Hematopoietic multipotent progenitor cell treated with erythropoietin and hydrocortisone succinate and interleukin-3 and kit ligand, for 4 days (in vitro differentiated cells): ENCODE measurements around the gene CAPN5.
"Not testable (repeated sequence)": the region's sequence is repeated elsewhere in the genome, so short reads cannot be mapped to it uniquely, and the experiment has no call there.

Experiments
- DNase-seq: peaks from one replicate; pipeline ENCODE4 v3.0.0-alpha.2; 2015

The CAPN5 gene

GRCh38 chr11:77044356-77044755 lies 22.4 kb upstream of the CAPN5 start:
- DNase-seq = no peak

- no peak for DNase-seq
These were observed 21.9 kb upstream of the CAPN5 start for GRCh38 chr11:77044886-77045285.

- peak; percentile 59 for DNase-seq
These were observed 20.7 kb upstream of the CAPN5 start for GRCh38 chr11:77046060-77046501.

- DNase-seq = peak; percentile 97
These were observed 19.5 kb upstream of the CAPN5 start for GRCh38 chr11:77047007-77047927.

- not testable (repeated sequence) for DNase-seq
These were observed 18.8 kb upstream of the CAPN5 start for GRCh38 chr11:77047928-77048446.

- no peak for DNase-seq
These were observed 17.7 kb upstream of the CAPN5 start for GRCh38 chr11:77049026-77049425.

- no peak for DNase-seq
These were observed 15.3 kb upstream of the CAPN5 start for GRCh38 chr11:77051511-77051910.

- DNase-seq = no peak
These were observed 14.3 kb upstream of the CAPN5 start for GRCh38 chr11:77052518-77052917.

GRCh38 chr11:77053217-77054015 lies 13.4 kb upstream of the CAPN5 start:
- DNase-seq = peak; percentile 40

- DNase-seq = no peak
These were observed 12.7 kb upstream of the CAPN5 start for GRCh38 chr11:77054084-77054483.

GRCh38 chr11:77055101-77055561 lies 11.6 kb upstream of the CAPN5 start:
- no peak for DNase-seq

GRCh38 chr11:77055913-77056312 lies 10.9 kb upstream of the CAPN5 start:
- no peak for DNase-seq

- DNase-seq = no peak
These were observed 9.9 kb upstream of the CAPN5 start for GRCh38 chr11:77056814-77057402.

GRCh38 chr11:77057938-77058474 lies 8.8 kb upstream of the CAPN5 start:
- DNase-seq = no peak

GRCh38 chr11:77058900-77059299 lies 7.9 kb upstream of the CAPN5 start:
- DNase-seq = no peak

GRCh38 chr11:77059806-77060205 lies 7.0 kb upstream of the CAPN5 start:
- DNase-seq = no peak

- DNase-seq = no peak
These were observed 6.5 kb upstream of the CAPN5 start for GRCh38 chr11:77060234-77060633.

GRCh38 chr11:77061258-77061657 lies 5.5 kb upstream of the CAPN5 start:
- not testable (repeated sequence) for DNase-seq

- no peak for DNase-seq
These were observed 3.8 kb upstream of the CAPN5 start for GRCh38 chr11:77062924-77063323.

GRCh38 chr11:77063407-77063806 lies 3.4 kb upstream of the CAPN5 start:
- no peak for DNase-seq

GRCh38 chr11:77063861-77064260 lies 2.9 kb upstream of the CAPN5 start:
- no peak for DNase-seq

- no peak for DNase-seq
These were observed 2.0 kb upstream of the CAPN5 start for GRCh38 chr11:77064648-77065217.

- DNase-seq = peak; percentile 61
These were observed 918 bp upstream of the CAPN5 start for GRCh38 chr11:77065878-77066228.
